Esophagus squamous epithelium (tissue), 4 donors: ENCODE results near the gene IBA57.

Experiments
- CTCF ChIP-seq, 6 experiments: fragments of 450-650 bp in 4 of 6; fragments of 200-600 bp in 2 of 6; sonication (generic) in 2 of 6; IDR thresholded peaks; one replicate each; pipeline ENCODE4 v1.5.1; 2016 to 2019; ENCODE audit warnings: antibody characterized with exemption in 6 of 6, mild to moderate bottlenecking in 4 of 6, moderate library complexity in 4 of 6
- POLR2A ChIP-seq, 4 donors: fragments of 450-650 bp; IDR thresholded peaks; one replicate each; pipeline ENCODE4 v1.6.1; 2017; ENCODE audit warnings: antibody characterized with exemption in 4 of 4, mild to moderate bottlenecking in 4 of 4, moderate library complexity in 3 of 4

GRCh38 chr1:228154670-228155571 is 10.7 kb upstream of the IBA57 start:
- no peak for TF ChIP-seq CTCF (IDR thresholded peaks at IDR 0.05)
- TF ChIP-seq POLR2A (IDR thresholded peaks at IDR 0.05): no peak
